B cell (primary cell): ENCODE results near the gene CCDC116. TPM values are rescaled to one million over a fixed set of nuclear protein-coding genes. Genes with fewer than 3 reads are reported as not detected.

Source experiments
- ATAC-seq: fragments of 200-7000 bp; cut with Tn5 transposase; one replicate; pipeline ENCODE4 v1.10.0; 2021; ENCODE audit warnings: low read depth, mild to moderate bottlenecking, moderate number of reproducible peaks, moderate library complexity
- CTCF ChIA-PET: fragments of 350-600 bp; sonication (Branson Sonifier 250); formaldehyde crosslinking; loops from one replicate; lab custom pipeline; 2021; ENCODE audit warnings: antibody characterized with exemption, inconsistent platforms; lab: Charles Lee
- POLR2A ChIA-PET: fragments of 350-600 bp; sonication (Branson Sonifier 250); formaldehyde crosslinking; loops from one replicate; lab custom pipeline; 2021; ENCODE audit warnings: antibody characterized with exemption; lab: Charles Lee
- DNase-seq: peaks from one replicate; pipeline ENCODE4 v3.0.0; 2013
- H2AFZ ChIP-seq: 2 replicates; pipeline ENCODE4 v1.6.1; 2012; ENCODE audit warnings: mild to moderate bottlenecking, low read depth, low read length; ENCODE audit not compliant: insufficient read depth, poor library complexity, severe bottlenecking
- H3K27ac ChIP-seq, 2 donors: 1 replicate in 1 of 2; 2 replicates in 1 of 2; pipeline ENCODE4 v1.5.1; 2012 to 2013; ENCODE audit warnings: low read length in 2 of 2, mild to moderate bottlenecking in 2 of 2, moderate library complexity in 1 of 2
- H3K27me3 ChIP-seq, 4 experiments: fragments of 200-600 bp in 1 of 4; sonication (generic) in 1 of 4; replicated peaks in 1 of 4; 1 replicate in 2 of 4; 2 replicates in 2 of 4; pipeline versions ENCODE4 v1.6.1 to v1.7.0; 2013 to 2016; ENCODE audit warnings: low read length in 3 of 4, mild to moderate bottlenecking in 2 of 4, mixed read lengths in 1 of 4, moderate library complexity in 1 of 4; ENCODE audit not compliant: insufficient read depth in 4 of 4, control insufficient read depth in 3 of 4; ENCODE audit errors: control extremely low read depth in 1 of 4
- H3K36me3 ChIP-seq, 2 experiments: replicated peaks in 1 of 2; 1 replicate in 1 of 2; 2 replicates in 1 of 2; pipeline versions ENCODE4 v1.6.1 to v1.7.1; 2013; ENCODE audit warnings: low read length in 1 of 2; ENCODE audit not compliant: insufficient read depth in 2 of 2, control insufficient read depth in 1 of 2; ENCODE audit errors: control extremely low read depth in 1 of 2, extremely low read depth in 1 of 2
- H3K4me1 ChIP-seq, 2 donors: fragments of 200-600 bp in 1 of 2; sonication (generic) in 1 of 2; 1 replicate in 1 of 2; 2 replicates in 1 of 2; pipeline versions ENCODE4 v1.5.1 to v1.6.1; 2013 to 2017; ENCODE audit warnings: low read length in 2 of 2; ENCODE audit not compliant: control insufficient read depth in 2 of 2, insufficient read depth in 2 of 2
- H3K4me2 ChIP-seq: replicated peaks from 2 replicates; pipeline ENCODE3; 2012; ENCODE audit warnings: mild to moderate bottlenecking, low read depth, low read length; ENCODE audit not compliant: poor library complexity, severe bottlenecking
- H3K4me3 ChIP-seq, 5 experiments: fragments of 200-600 bp in 1 of 5; sonication (generic) in 1 of 5; 1 replicate in 3 of 5; 2 replicates in 2 of 5; pipeline versions ENCODE4 v1.5.1 to v1.7.0; 2011 to 2016; ENCODE audit warnings: low read length in 4 of 5, mild to moderate bottlenecking in 4 of 5, low read depth in 2 of 5, control low read depth in 1 of 5, moderate library complexity in 1 of 5; ENCODE audit not compliant: insufficient read depth in 1 of 5; ENCODE audit errors: control extremely low read depth in 1 of 5, extremely low read depth in 1 of 5
- H3K79me2 ChIP-seq: fragments of 200-600 bp; sonication (generic); one replicate; pipeline ENCODE4 v1.6.0; 2016; ENCODE audit warnings: low read length; ENCODE audit not compliant: control insufficient read depth, insufficient read depth
- H3K9ac ChIP-seq: fragments of 200-600 bp; sonication (generic); 2 replicates; pipeline ENCODE4 v1.6.1; 2017; ENCODE audit warnings: mild to moderate bottlenecking, low read length, moderate library complexity
- H3K9me3 ChIP-seq, 3 donors: one replicate each; pipeline versions ENCODE4 v1.6.1 to v1.7.1; 2013; ENCODE audit warnings: low read length in 2 of 3; ENCODE audit not compliant: control insufficient read depth in 2 of 3, insufficient read depth in 1 of 3; ENCODE audit errors: control extremely low read depth in 1 of 3
- H4K20me1 ChIP-seq: 2 replicates; pipeline ENCODE4 v1.6.0; 2012; ENCODE audit warnings: mild to moderate bottlenecking, low read length; ENCODE audit not compliant: insufficient read depth, control insufficient read depth, poor library complexity, severe bottlenecking
- H3K27ac Mint-ChIP-seq: one replicate; pipeline ENCODE4 v1.8.0; 2021; ENCODE audit warnings: mixed read lengths
- H3K27me3 Mint-ChIP-seq: one replicate; pipeline ENCODE4 v1.8.0; 2021; ENCODE audit warnings: mixed read lengths
- H3K4me1 Mint-ChIP-seq: one replicate; pipeline ENCODE4 v1.8.0; 2021; ENCODE audit warnings: mixed read lengths
- H3K4me3 Mint-ChIP-seq: one replicate; pipeline ENCODE4 v1.8.0; 2021; ENCODE audit warnings: mixed read lengths
- H3K9me3 Mint-ChIP-seq: one replicate; pipeline ENCODE4 v1.8.0; 2022; ENCODE audit warnings: mixed read lengths; ENCODE audit not compliant: insufficient read depth
- EZH2 ChIP-seq: IDR thresholded peaks from 2 replicates; pipeline ENCODE4 v1.6.1; 2012; ENCODE audit warnings: borderline replicate concordance, low read depth, mild to moderate bottlenecking, moderate library complexity, low read length; ENCODE audit not compliant: insufficient read depth, poor library complexity, severe bottlenecking
- WGBS: methylation state at CpG from one replicate; pipeline ENCODE4 v1.1.5; 2013; ENCODE audit warnings: missing lambda C conversion rate; ENCODE audit not compliant: insufficient coverage; 5-methylcytosine and 5-hydroxymethylcytosine counted together
- intact Hi-C: fragments of 100-400 bp; cut with micrococcal nuclease; formaldehyde crosslinking; loops from one replicate; pipeline ENCODE4 v1.10.0; 2022
- polyA plus RNA-seq: library from polyadenylated mRNA; depleted of rRNA; stranded (reverse); fragments of >200 nt; gene quantifications from 2 replicates; pipeline ENCODE4 v1.2.3, GENCODE V29; 2012
- total RNA-seq, 2 donors: library from RNA; stranded (reverse); fragments of 120-200 nt in 1 of 2; gene quantifications; 1 replicate in 1 of 2; 2 replicates in 1 of 2; pipeline versions ENCODE4 v1.2.3 to v1.2.4, GENCODE V29; 2013 to 2022
- TF ChIP-seq, protein P1 (sequence below): fragments of 200-600 bp; IDR thresholded peaks from one replicate; pipeline ENCODE4 v1.8.0; 2022; ENCODE audit warnings: antibody characterized with exemption, mild to moderate bottlenecking

CCDC116 gene
- total and polyA plus RNA-seq, 2 donors (not counting 1 experiment from before 2014, with no cell fraction given): 0.52 to 0.55 TPM

- H3K27me3 Mint-ChIP-seq: no peaks in the 10 kb centered on the region
- peaks cover 100% of the 10 kb centered on the region for H4K20me1 ChIP-seq
- H3K27ac Mint-ChIP-seq: no peak overlapping the region
- no peak overlapping the region for H3K4me3 Mint-ChIP-seq
- ChIA-PET CTCF (interaction anchor here (0.9 kb wide), 1 partner anchor 37 kb away, joined by 3 read pairs; no protein-coding TSS in a partner anchor), POLR2A (no interaction called here)
- no peak overlapping the region for H3K27ac ChIP-seq
- ATAC-seq (no peak), DNase-seq (no peak)
- no peaks in the 10 kb centered on the region for H3K27me3 ChIP-seq
- 100% methylated on average over 1 of the region's 3 CpGs for WGBS
- H3K9me3 Mint-ChIP-seq: no peaks in the 10 kb centered on the region
- peaks cover 59% of the 10 kb centered on the region for H3K4me1 Mint-ChIP-seq
- H3K4me3 ChIP-seq: no peak overlapping the region
- intact Hi-C loops: no loop called here
- H3K4me2 ChIP-seq: no peak overlapping the region
- no peak overlapping the region for H3K9ac ChIP-seq
- H3K36me3 ChIP-seq: peaks cover 0 to 53% of the 10 kb centered on the region in 2 experiments
- peaks cover 33 to 44% of the 10 kb centered on the region in 2 donors for H3K4me1 ChIP-seq
- no peak for TF ChIP-seq EZH2
- TF ChIP-seq, protein P1, sequence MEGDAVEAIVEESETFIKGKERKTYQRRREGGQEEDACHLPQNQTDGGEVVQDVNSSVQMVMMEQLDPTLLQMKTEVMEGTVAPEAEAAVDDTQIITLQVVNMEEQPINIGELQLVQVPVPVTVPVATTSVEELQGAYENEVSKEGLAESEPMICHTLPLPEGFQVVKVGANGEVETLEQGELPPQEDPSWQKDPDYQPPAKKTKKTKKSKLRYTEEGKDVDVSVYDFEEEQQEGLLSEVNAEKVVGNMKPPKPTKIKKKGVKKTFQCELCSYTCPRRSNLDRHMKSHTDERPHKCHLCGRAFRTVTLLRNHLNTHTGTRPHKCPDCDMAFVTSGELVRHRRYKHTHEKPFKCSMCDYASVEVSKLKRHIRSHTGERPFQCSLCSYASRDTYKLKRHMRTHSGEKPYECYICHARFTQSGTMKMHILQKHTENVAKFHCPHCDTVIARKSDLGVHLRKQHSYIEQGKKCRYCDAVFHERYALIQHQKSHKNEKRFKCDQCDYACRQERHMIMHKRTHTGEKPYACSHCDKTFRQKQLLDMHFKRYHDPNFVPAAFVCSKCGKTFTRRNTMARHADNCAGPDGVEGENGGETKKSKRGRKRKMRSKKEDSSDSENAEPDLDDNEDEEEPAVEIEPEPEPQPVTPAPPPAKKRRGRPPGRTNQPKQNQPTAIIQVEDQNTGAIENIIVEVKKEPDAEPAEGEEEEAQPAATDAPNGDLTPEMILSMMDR: no peak
- H3K79me2 ChIP-seq: peaks cover 97% of the 10 kb centered on the region
- peaks cover 0 to 5% (median 0%) of the 10 kb centered on the region in 3 donors for H3K9me3 ChIP-seq
- no peak overlapping the region for H2AFZ ChIP-seq
Observed at GRCh38 chr22:21592422-21592821, 40.1 kb upstream of the CCDC116 start.

- peaks cover 0 to 54% of the 10 kb centered on the region in 2 experiments for H3K36me3 ChIP-seq
- no peak for ATAC-seq
- TF ChIP-seq, protein P1: no peak
- TF ChIP-seq EZH2: no peak
- no peak overlapping the region for H2AFZ ChIP-seq
- CTCF ChIA-PET: interaction anchor here (0.9 kb wide), 1 partner anchor 35 kb away, joined by 3 read pairs; no protein-coding TSS in a partner anchor
- intact Hi-C loops: no loop called here
- DNase-seq: no peak
- Mint-ChIP-seq H3K27ac (no peak overlapping the region), H3K4me3 (no peak overlapping the region), H3K4me1 (peaks cover 54% of the 10 kb centered on the region), H3K9me3 (no peaks in the 10 kb centered on the region), H3K27me3 (no peaks in the 10 kb centered on the region)
- H4K20me1 ChIP-seq: peaks cover 100% of the 10 kb centered on the region
- POLR2A ChIA-PET: no interaction called here
- H3K4me2 ChIP-seq: no peak overlapping the region
- peaks cover 24 to 32% of the 10 kb centered on the region in 2 donors for H3K4me1 ChIP-seq
- H3K79me2 ChIP-seq: peaks cover 99% of the 10 kb centered on the region
- WGBS: 95% methylated on average over 10 of the region's 11 CpGs
- peaks cover 0 to 5% (median 0%) of the 10 kb centered on the region in 3 donors for H3K9me3 ChIP-seq
- H3K27ac ChIP-seq: no peak overlapping the region
- H3K9ac ChIP-seq: no peak overlapping the region
- H3K4me3 ChIP-seq: no peak overlapping the region
- no peaks in the 10 kb centered on the region for H3K27me3 ChIP-seq
Observed at GRCh38 chr22:21593406-21594232, 38.9 kb upstream of the CCDC116 start.
